ENCODE data around the gene MUC2.

MUC2 gene

DNA sequence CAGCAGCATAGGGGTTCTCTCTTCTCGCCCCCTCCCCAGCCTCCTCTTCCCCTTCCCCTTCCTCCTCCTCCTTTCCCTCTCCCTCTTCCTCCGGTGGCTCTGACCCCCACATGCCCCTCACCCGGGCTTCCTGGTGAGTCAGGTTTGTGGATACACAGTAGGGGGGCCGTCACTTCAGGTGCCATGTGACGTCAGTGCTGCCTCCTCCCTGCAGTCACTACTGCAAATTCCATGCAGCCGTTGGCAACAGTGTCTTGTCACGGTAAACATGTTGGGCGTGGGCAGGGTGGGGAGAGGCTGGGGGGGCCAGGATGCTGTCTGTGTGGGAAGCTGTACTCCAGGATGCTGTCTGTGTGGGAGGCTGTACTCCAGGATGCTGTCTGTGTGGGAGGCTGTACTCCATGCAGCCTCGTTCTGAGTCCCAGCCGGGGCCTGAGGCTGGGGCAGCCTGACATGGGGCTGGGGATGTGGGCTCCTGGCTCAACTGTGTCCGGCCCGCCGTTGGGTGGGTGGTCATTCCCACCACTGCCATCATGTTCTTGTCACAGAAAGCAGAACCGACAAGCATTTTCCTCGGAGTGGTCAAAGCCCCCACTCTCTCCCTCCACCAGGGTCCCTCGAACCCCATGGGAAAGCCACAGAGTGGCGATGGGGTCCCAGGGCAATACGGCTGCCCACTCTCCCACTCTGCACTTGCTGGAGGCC lies 2.4 kb upstream of the MUC2 start:
- DNase-seq (ENCODE audit: low read depth) = no peak

DNA sequence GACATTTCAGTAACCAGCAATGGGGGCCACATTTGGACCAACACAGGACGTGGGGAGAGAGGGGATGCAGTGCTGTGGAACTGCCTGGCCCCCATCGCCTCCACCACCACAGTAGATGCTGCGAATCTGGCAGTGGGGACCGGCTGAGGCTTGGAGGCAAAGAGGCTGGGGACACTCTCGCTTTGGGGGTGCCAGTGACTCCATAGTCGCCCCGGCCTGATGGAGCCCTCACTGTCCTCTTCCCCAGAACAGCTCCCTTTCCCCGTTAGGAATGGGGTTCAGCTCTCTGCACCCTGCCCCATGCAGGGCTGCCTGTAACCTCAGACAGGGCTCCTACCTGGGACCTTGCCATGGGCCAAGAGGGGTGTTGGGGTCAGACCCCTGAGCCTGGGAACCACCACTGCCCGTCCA lies 1.8 kb upstream of the MUC2 start:
- no peak for DNase-seq (ENCODE audit: low read depth)

DNA sequence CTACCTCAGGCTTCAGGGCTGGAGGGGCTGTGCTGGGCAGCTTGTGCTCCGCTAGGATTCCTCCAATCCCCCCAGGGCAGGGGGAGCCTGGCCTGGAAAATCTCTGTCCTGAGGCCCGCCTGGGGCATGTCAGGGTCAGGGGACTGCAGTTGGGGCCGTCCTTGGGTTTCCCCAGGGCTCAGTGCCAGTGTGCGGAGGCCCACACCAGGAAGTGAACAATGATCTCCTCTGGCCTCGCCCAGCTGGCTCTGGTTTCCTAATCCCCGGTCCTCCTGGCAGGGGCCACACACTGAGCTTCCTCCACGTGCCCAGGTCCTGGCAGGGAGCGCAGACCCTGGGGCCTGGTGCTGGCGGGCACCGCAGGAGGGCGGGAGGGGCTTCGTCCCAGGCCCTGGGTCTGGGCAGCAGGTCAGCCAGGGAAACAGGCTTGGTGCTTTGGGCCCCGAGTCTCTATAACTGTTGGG lies 1.4 kb upstream of the MUC2 start:
- no peak for DNase-seq (ENCODE audit: low read depth)

DNA sequence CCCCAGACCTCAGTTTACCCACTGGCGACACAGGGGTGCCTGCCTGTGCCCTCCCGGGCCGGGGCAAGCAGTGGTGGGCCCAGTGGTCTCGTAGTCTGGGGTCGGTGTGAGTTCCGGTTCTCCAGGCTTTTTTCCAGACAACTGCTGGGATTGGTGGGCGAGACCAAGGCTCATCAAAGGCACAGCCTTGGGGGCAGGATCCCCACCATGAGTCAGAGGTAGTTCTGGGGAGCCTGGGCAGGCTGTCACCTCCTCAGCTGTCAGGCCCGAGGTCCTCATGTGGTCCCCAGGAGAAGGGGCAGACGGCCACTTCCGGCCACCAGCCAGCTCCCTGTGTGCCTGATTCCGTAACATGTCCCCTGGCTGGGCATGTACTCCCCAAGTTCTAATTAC lies 827 bp upstream of the MUC2 start:
- no peak for DNase-seq (ENCODE audit: low read depth)

DNA sequence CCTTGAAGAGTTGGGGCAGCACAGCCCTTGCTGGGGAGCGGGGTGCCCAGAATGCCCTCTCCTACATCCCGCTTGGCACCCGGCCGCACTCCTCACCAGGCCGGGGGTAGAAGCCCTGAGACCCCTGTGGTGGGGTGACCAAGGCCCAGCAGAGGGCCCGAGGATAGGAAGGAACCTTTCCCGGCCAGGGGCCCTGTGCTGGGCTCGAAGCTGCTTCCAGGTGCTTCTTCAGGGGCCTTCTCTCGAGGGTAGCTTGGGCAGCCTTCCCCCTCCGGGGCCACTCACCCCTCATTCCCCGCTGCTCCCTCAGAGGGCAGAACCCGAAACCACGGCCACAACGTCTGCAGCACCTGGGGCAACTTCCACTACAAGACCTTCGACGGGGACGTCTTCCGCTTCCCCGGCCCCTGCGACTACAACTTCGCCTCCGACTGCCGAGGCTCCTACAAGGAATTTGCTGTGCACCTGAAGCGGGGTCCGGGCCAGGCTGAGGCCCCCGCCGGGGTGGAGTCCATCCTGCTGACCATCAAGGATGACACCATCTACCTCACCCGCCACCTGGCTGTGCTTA lies 752 bp downstream of the MUC2 start:
- no peak for DNase-seq (ENCODE audit: low read depth)

DNA sequence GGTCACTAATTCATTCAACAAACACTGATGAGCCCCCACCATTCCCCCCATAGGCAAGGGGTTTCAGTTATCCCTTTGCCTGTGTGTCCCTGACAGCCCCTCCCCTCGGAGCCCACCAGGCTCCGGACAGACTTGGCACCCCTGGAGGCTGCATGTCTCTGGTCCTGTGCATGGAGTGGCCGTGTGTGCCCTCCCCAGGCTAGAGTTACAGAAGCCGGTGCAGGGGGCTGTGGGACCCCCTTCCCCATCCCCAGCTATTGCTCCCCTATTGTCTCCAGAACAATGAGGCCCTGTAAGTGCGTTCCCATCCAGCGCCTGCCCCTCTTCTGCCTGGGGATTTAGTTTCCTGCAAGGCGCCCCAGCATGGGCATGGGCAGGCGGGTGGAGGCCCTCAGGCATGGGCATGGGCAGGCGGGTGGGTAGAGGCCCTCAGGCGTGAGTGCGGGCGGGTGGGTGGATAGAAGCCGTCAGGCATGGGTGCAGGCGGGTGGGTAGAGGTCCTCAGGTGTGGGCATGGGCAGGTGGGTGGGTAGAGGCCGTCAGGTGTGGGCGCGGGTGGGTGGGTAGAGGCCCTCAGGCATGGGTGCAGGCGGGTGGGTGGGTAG lies 1.5 kb downstream of the MUC2 start:
- no peak for DNase-seq (ENCODE audit: low read depth)

DNA sequence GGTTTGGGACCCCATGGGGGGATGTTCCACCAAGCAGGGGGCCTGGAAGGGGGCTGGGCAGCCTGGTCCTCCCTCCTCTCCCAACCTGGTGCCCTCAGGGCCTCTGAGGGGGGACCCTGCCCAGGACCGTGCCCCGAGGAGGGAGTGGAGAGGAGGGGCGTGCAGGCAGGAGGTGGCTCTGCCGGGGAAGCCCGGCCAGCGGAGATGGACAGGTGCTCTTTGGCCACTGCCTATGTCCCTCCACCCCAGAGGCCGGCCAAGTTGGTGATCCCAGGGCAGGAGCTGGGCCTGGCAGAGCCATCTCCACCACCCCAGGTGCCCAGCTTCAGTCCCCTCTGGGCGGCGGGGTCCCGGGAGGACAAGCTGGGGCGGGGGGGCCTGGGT lies 2.4 kb downstream of the MUC2 start:
- DNase-seq (ENCODE audit: low read depth) = no peak

DNA sequence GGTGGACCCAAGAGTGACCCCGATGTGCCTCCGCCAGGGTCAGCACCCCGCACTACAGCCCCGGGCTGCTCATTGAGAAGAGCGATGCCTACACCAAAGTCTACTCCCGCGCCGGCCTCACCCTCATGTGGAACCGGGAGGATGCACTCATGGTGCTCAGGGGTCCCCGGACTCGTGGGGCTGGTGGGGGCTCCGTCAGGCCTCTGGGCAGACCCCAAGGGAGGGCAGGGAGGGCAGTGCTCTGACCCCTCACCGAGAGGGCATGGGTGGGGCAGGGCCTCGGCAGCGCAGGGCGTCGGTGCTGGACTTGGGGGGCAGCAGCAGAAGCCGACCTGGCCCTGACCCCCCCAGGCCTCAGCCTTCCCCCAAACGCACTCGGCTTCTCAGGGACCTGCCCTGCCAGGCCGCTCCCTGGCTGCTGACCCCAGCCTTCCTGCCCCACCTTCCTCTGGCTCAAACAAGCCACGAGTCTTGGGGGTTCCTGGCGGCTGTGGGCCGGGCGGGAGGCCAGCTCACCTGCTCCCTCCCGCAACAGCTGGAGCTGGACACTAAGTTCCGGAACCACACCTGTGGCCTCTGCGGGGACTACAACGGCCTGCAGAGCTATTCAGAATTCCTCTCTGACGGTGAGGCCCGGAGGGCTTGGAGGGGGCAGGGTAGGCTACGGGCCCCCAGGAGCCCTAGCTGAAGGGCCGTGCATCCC lies 2.9 kb downstream of the MUC2 start:
- DNase-seq (ENCODE audit: low read depth) = no peak

DNA sequence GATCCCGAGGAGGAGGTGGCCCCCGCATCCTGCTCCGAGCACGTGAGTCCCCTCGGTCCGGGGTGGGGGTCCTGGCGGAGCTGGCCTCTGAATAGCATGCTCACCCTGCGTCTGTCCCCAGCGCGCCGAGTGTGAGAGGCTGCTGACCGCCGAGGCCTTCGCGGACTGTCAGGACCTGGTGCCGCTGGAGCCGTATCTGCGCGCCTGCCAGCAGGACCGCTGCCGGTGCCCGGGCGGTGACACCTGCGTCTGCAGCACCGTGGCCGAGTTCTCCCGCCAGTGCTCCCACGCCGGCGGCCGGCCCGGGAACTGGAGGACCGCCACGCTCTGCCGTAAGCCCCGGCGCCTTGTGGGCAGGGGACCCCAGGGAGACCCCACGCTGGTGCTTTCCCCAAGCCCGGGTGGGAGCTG lies 3.5 kb downstream of the MUC2 start:
- no peak for DNase-seq (ENCODE audit: low read depth)

DNA sequence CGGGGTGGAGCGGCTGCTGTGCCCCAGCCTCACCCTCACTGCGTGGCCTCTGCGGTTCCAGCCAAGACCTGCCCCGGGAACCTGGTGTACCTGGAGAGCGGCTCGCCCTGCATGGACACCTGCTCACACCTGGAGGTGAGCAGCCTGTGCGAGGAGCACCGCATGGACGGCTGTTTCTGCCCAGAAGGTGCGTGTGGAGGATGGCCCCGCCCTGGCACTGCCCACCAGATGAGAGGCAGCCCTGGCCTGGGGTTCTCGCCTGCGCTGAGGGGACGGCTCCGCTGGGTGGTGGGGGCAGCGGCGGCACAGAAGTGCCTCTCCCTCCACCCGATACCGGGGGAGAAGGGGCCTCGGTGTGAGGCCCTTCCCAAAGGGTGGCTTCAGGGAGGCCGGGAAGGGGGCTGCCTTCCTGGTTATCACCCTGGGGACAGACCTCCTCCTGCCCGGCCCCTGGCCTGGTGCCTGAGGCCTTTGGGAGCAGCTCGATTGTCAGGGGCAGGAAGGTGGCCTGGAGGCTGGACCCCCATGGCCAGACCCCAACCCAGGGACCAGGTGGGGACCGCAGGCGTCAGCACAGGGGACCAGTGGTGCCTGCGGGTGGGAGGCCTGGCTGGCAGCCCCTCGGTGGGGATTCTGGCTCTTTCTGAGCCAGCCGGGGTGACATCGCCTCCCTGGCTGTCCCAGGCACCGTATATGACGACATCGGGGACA lies 7.1 kb downstream of the MUC2 start:
- no peak for DNase-seq (ENCODE audit: low read depth)

DNA sequence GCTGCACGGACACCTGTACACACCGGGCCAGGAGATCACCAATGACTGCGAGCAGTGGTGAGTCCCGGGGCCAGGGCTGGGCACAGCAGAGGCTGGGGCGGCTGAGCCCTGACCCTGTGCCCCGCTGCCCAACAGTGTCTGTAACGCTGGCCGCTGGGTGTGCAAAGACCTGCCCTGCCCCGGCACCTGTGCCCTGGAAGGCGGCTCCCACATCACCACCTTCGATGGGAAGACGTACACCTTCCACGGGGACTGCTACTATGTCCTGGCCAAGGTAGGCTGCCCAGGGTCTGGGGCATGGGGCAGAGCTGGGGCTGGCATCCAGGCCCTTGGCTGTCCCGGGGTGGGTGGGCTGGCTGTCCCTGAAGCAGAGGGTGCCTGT lies 7.7 kb downstream of the MUC2 start:
- DNase-seq (ENCODE audit: low read depth) = no peak

DNA sequence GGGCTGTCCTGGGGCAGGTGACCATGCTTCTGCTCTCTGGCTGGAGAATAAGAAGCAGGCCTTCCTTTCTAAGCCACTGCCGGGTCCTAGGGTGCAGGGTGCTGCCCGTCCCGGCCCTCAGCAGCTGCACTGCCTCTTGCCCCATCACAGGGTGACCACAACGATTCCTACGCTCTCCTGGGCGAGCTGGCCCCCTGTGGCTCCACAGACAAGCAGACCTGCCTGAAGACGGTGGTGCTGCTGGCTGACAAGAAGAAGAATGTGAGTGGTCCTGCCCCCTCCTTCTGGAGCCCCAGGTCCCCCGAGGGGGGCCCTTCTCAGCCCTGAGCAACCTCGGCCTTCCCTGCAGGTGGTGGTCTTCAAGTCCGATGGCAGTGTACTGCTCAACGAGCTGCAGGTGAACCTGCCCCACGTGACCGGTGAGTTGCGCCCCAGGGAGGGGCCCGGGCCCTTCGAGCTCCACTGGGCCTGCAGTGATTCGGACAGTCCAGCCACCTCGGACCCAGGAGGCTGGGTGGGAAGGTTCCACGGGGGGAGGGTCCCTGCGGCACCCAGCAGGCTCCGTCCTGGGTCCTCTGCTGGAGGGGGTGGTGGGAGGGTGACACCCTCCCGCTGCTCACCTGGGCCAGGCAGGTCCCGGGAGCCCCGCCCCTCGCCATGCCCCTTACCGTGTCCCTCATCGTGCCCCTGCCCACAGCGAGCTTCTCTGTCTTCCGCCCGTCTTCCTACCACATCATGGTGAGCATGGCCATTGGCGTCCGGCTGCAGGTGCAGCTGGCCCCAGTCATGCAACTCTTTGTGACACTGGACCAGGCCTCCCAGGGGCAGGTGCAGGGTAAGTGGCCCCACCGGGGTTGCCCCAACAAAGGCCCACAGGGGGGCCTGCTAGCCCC lies 8.3 kb downstream of the MUC2 start:
- no peak for DNase-seq (ENCODE audit: low read depth)

DNA sequence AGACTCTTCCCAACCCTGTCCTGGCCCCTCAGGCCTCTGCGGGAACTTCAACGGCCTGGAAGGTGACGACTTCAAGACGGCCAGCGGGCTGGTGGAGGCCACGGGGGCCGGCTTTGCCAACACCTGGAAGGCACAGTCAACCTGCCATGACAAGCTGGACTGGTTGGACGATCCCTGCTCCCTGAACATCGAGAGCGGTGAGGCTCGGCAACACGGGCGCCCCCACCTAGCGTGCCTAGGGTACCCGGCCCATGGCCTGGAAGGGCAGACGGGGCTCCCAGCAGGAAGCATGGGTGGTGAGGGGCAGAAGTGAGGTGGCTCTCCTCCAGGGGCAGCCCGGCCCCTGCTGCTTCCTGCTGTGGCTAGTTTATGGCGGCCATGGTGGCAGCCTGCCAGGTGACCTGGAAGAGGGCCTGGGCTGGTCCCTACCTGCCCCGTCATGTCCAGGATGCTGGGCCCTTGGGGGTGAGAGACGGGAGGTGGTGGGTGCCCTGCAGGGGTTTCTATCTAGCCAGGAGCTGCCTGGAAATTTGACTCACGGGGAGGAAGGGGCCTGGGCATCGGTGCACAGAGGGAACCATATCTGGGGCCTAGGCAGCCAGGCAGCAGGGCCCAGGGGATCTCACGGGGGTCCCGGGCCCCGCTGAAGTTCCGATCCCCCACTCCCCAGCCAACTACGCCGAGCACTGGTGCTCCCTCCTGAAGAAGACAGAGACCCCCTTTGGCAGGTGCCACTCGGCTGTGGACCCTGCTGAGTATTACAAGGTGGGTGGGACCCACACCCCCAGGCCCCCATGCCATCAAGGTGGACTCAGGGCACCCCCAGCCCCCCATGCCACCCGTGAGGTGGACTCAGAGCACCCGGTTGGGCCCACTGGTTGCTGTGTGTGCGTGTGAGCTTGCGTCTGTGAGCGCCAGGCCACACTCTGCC lies 9.2 kb downstream of the MUC2 start:
- no peak for DNase-seq (ENCODE audit: low read depth)

DNA sequence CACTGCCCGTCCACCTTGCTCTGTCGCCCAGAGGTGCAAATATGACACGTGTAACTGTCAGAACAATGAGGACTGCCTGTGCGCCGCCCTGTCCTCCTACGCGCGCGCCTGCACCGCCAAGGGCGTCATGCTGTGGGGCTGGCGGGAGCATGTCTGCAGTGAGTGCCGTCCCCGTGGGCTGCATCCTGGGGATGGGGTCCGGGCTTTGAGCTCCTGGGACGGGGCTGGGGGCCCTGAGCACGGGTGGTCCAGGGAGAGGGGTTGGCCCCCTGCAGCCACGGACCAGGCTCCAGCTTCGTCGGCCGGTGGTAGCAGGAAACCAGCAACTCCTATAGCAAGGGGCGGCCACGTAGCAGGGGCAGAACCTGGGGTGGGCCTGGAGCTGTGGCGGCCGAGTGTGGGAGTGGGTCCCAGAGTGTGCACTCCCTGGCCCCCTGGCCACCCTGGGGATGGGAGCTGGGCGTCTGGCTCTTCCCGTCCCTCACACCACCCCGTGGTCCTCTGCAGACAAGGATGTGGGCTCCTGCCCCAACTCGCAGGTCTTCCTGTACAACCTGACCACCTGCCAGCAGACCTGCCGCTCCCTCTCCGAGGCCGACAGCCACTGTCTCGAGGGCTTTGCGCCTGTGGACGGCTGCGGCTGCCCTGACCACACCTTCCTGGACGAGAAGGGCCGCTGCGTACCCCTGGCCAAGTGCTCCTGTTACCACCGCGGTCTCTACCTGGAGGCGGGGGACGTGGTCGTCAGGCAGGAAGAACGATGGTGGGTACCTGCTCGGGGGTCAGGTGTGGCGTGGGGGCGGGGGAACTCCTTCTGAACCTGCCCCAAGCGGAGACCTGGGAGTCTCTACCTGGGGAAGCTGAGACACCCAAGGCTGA lies 10.1 kb downstream of the MUC2 start:
- no peak for DNase-seq (ENCODE audit: low read depth)

DNA sequence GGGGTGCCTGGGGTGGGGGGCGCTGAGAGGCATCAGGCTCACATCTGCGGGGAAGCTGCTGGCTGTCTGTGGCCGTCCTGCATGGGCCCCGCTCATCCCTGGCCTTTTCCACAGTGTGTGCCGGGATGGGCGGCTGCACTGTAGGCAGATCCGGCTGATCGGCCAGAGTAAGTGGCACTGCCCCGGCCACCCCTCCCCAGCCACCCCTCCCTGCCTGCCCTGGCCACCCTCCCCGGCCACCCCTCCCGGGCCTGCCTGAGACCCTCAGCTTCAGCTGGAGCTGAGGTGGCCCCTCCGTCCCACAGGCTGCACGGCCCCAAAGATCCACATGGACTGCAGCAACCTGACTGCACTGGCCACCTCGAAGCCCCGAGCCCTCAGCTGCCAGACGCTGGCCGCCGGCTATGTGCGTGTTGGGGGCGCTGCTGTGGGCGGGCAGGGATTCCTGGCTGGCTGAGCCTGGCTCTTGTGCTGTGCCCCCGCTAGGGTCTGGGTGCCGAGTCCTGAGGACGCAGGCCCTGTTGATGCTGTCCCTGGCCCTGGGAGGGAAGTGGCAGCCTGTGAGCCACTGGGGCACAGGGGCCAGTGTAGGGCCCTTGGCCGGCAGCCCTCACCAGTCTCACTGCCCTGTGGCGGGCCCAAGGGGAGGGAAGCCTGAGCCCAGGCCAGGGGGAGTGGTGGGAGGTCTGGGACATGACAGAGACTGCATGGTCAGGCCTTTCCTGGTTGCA lies 10.9 kb downstream of the MUC2 start:
- no peak for DNase-seq (ENCODE audit: low read depth)

DNA sequence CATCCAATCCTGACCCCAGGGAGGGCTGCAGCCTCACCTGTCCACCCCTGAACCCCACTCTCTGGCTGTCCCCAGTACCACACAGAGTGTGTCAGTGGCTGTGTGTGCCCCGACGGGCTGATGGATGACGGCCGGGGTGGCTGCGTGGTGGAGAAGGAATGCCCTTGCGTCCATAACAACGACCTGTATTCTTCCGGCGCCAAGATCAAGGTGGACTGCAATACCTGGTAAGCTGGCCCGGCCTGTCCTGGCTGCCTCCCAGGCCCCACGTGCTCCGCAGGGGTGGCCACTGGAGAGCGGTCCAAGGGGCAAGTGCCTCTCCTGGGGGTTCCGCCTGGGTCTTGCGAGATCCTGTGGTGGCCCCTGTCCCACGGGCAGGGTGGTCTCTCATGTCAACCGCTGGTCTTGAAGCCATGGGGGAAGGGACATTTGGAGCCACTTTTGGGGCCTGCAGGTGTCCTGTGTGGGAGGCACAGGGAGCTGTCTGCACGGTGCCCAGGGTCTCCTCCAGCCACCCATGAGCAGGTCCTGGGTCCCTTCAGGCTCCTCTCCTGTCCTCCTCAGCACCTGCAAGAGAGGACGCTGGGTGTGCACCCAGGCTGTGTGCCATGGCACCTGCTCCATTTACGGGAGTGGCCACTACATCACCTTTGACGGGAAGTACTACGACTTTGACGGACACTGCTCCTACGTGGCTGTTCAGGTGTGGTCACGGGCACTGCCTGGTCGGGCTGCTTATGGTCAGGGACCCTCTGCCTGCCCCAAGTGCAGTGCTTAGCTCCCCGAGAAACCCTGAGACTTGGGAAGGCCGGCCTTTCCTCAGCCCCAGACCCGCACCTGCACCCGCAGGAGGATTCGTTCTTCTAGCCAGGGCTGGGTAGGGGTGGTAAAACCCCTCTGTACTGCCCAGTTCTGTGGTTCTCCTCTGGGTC lies 11.8 kb downstream of the MUC2 start:
- no peak for DNase-seq (ENCODE audit: low read depth)

DNA sequence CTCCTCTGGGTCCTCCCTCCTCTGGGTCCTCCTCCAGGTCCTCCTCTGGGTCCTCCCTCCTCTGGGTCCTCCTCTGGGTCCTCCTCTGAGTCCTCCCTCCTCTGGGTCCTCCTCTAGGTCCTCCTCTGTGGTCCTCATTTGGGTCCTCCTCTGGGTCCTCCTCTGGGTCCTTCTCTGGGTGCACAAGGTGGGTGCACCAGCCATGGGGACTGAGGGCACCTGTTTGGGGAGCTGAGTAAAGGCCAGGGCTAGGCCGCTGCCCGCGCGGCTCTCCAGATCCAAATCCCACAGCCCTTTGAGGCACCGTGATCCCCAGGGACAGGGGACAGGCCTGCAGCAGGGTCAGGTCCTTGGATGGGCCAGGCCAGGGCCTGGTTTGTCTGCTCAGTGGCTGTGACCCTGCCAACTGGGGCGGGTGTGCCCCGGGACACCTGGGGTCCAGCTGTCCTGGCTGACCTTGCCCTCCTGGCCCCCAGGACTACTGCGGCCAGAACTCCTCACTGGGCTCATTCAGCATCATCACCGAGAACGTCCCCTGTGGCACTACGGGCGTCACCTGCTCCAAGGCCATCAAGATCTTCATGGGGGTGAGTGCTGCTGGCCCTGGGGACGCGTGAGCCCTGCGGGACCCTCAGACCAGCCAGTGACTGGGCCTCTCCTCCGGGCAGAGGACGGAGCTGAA lies 12.7 kb downstream of the MUC2 start:
- DNase-seq (ENCODE audit: low read depth) = no peak

Data from CMK (cell line).